HepG2 (cell line): ENCODE data around the gene KISS1R. TPM values are rescaled to one million over a fixed set of nuclear protein-coding genes. Genes with fewer than 3 reads are reported as not detected.

ENCODE experiments used
- DMAP1 ChIP-seq: IDR thresholded peaks from 2 replicates; pipeline ENCODE4 v1.6.1; 2016
- KMT2A ChIP-seq: sonication (generic); formaldehyde crosslinking; IDR thresholded peaks from 2 replicates; pipeline ENCODE4 v1.4.0; 2020; ENCODE audit warnings: missing genetic modification reagents
- MAZ ChIP-seq, 2 experiments: sonication (generic) in 1 of 2; formaldehyde crosslinking in 1 of 2; IDR thresholded peaks; 2 replicates each; pipeline versions ENCODE4 v1.5.0 to v1.6.1; 2012 to 2020; ENCODE audit warnings: low read depth in 2 of 2, mild to moderate bottlenecking in 2 of 2, borderline replicate concordance in 1 of 2, improper control_type of control experiment in 1 of 2, low read length in 1 of 2, missing genetic modification reagents in 1 of 2, moderate library complexity in 1 of 2
- RBFOX2 ChIP-seq: fragments of 200-400 bp; formaldehyde crosslinking; IDR thresholded peaks from 2 replicates; pipeline ENCODE4 v1.6.1; 2017; ENCODE audit warnings: low read depth, mild to moderate bottlenecking, low read length
- SAP130 ChIP-seq: IDR thresholded peaks from 2 replicates; pipeline ENCODE4 v1.6.1; 2016; ENCODE audit warnings: low read depth
- SOX13 ChIP-seq, 3 experiments: fragments of 450-650 bp in 1 of 3; sonication (generic) in 1 of 3; formaldehyde crosslinking in 1 of 3; IDR thresholded peaks in 2 of 3; conservative IDR thresholded peaks in 1 of 3; 2 replicates each; pipeline versions ENCODE4 v1.5.0 to v1.6.1; 2016 to 2020; ENCODE audit warnings: antibody characterized with exemption in 1 of 3, mild to moderate bottlenecking in 1 of 3, missing compliant biosample characterization in 1 of 3, missing genetic modification reagents in 1 of 3, moderate library complexity in 1 of 3
- TBX3 ChIP-seq: fragments of 450-650 bp; IDR thresholded peaks from 2 replicates; pipeline ENCODE4 v1.6.1; 2017; ENCODE audit warnings: antibody characterized with exemption, mild to moderate bottlenecking, inconsistent platforms, borderline replicate concordance
- ZNF18 ChIP-seq: sonication (generic); formaldehyde crosslinking; IDR thresholded peaks from 2 replicates; pipeline ENCODE4 v1.8.0; 2022; ENCODE audit warnings: mild to moderate bottlenecking, missing genetic modification reagents; ENCODE audit not compliant: insufficient replicate concordance
- ZNF256 ChIP-seq: sonication (generic); formaldehyde crosslinking; conservative IDR thresholded peaks from 2 replicates; pipeline ENCODE4 v1.4.0; 2020; ENCODE audit warnings: missing genetic modification reagents
- polyA plus RNA-seq, 8 experiments: library from polyadenylated mRNA; depleted of rRNA in 3 of 8; stranded (reverse) in 7 of 8; unstranded in 1 of 8; fragments of >200 nt; fragmentation: Illumina TruSeq in 4 of 8; extraction: Trizol in 4 of 8; gene quantifications; 2 replicates each; pipeline versions ENCODE4 v1.2.1 to v1.2.3, GENCODE V29; 2011 to 2016; ENCODE audit warnings: low read depth in 4 of 8, missing spikeins in 1 of 8, mixed read lengths in 1 of 8; ENCODE audit not compliant: insufficient read depth in 1 of 8
- total RNA-seq, 5 experiments: library from RNA; depleted of rRNA; stranded (reverse); fragments of >200 nt; fragmentation: Illumina TruSeq; extraction: Trizol; gene quantifications; 2 replicates each; pipeline ENCODE4 v1.2.3, GENCODE V29; 2016; ENCODE audit warnings: low read depth in 1 of 5
- TF ChIP-seq, protein P1 (sequence below): IDR thresholded peaks from 2 replicates; pipeline ENCODE4 v1.6.1; 2016; ENCODE audit warnings: low read depth, control low read depth
- TF ChIP-seq, protein P2 (sequence below), 2 experiments: fragments of 450-650 bp in 1 of 2; sonication (generic) in 1 of 2; formaldehyde crosslinking in 1 of 2; IDR thresholded peaks; 2 replicates each; pipeline versions ENCODE4 v1.6.1 to v1.8.0; 2016 to 2022; ENCODE audit warnings: antibody characterized with exemption in 1 of 2, mild to moderate bottlenecking in 1 of 2, missing genetic modification reagents in 1 of 2
- TF ChIP-seq, protein P3 (sequence below): sonication (generic); formaldehyde crosslinking; IDR thresholded peaks from 2 replicates; pipeline ENCODE4 v1.5.0; 2020; ENCODE audit warnings: missing genetic modification reagents

Gene KISS1R
- total and polyA plus RNA-seq, 2 of the 13 experiments (the other 11 are each of a cell fraction or from before 2014, with no cell fraction given) = 1.1 to 10.2 TPM

- TF ChIP-seq, protein P1, sequence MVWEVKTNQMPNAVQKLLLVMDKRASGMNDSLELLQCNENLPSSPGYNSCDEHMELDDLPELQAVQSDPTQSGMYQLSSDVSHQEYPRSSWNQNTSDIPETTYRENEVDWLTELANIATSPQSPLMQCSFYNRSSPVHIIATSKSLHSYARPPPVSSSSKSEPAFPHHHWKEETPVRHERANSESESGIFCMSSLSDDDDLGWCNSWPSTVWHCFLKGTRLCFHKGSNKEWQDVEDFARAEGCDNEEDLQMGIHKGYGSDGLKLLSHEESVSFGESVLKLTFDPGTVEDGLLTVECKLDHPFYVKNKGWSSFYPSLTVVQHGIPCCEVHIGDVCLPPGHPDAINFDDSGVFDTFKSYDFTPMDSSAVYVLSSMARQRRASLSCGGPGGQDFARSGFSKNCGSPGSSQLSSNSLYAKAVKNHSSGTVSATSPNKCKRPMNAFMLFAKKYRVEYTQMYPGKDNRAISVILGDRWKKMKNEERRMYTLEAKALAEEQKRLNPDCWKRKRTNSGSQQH = no peak
- TF ChIP-seq ZNF18 (peak; percentile 50), SOX13 (IDR thresholded peaks at IDR 0.05) (no peak), SOX13 (CRISPR knock-in tag; conservative IDR thresholded peaks at IDR 0.05 in 1 of 2, IDR thresholded peaks at IDR 0.05 in 1 of 2) (no peak), RBFOX2 (no peak), TBX3 (0 out of 2 replicates have a peak, but pooled peaks have one; percentile 21), KMT2A (CRISPR knock-in tag) (no peak), ZNF256 (CRISPR knock-in tag) (no peak), MAZ (IDR thresholded peaks at IDR 0.05; ENCODE audit: borderline replicate concordance, low read depth, low read length) (no peak), MAZ (CRISPR knock-in tag; IDR thresholded peaks at IDR 0.05; ENCODE audit: low read depth) (no peak), DMAP1 (CRISPR knock-in tag) (no peak), SAP130 (peak; percentile 46)
- TF ChIP-seq, protein P2, sequence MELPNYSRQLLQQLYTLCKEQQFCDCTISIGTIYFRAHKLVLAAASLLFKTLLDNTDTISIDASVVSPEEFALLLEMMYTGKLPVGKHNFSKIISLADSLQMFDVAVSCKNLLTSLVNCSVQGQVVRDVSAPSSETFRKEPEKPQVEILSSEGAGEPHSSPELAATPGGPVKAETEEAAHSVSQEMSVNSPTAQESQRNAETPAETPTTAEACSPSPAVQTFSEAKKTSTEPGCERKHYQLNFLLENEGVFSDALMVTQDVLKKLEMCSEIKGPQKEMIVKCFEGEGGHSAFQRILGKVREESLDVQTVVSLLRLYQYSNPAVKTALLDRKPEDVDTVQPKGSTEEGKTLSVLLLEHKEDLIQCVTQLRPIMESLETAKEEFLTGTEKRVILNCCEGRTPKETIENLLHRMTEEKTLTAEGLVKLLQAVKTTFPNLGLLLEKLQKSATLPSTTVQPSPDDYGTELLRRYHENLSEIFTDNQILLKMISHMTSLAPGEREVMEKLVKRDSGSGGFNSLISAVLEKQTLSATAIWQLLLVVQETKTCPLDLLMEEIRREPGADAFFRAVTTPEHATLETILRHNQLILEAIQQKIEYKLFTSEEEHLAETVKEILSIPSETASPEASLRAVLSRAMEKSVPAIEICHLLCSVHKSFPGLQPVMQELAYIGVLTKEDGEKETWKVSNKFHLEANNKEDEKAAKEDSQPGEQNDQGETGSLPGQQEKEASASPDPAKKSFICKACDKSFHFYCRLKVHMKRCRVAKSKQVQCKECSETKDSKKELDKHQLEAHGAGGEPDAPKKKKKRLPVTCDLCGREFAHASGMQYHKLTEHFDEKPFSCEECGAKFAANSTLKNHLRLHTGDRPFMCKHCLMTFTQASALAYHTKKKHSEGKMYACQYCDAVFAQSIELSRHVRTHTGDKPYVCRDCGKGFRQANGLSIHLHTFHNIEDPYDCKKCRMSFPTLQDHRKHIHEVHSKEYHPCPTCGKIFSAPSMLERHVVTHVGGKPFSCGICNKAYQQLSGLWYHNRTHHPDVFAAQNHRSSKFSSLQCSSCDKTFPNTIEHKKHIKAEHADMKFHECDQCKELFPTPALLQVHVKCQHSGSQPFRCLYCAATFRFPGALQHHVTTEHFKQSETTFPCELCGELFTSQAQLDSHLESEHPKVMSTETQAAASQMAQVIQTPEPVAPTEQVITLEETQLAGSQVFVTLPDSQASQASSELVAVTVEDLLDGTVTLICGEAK (IDR thresholded peaks at IDR 0.05) = no peak
- TF ChIP-seq, protein P2 (CRISPR knock-in tag; IDR thresholded peaks at IDR 0.05) = no peak
- TF ChIP-seq, protein P3, sequence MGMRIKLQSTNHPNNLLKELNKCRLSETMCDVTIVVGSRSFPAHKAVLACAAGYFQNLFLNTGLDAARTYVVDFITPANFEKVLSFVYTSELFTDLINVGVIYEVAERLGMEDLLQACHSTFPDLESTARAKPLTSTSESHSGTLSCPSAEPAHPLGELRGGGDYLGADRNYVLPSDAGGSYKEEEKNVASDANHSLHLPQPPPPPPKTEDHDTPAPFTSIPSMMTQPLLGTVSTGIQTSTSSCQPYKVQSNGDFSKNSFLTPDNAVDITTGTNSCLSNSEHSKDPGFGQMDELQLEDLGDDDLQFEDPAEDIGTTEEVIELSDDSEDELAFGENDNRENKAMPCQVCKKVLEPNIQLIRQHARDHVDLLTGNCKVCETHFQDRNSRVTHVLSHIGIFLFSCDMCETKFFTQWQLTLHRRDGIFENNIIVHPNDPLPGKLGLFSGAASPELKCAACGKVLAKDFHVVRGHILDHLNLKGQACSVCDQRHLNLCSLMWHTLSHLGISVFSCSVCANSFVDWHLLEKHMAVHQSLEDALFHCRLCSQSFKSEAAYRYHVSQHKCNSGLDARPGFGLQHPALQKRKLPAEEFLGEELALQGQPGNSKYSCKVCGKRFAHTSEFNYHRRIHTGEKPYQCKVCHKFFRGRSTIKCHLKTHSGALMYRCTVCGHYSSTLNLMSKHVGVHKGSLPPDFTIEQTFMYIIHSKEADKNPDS (CRISPR knock-in tag) = no peak
Observed at GRCh38 chr19:958967-959855, 42.1 kb downstream of the KISS1R start (continued).
